ENCODE data around the gene RGS6. TPM values are rescaled to one million over a fixed set of nuclear protein-coding genes. Genes with fewer than 3 reads are reported as not detected.

The RGS6 gene
- total RNA-seq, 2 experiments from 2014 or later = not detected

DNA sequence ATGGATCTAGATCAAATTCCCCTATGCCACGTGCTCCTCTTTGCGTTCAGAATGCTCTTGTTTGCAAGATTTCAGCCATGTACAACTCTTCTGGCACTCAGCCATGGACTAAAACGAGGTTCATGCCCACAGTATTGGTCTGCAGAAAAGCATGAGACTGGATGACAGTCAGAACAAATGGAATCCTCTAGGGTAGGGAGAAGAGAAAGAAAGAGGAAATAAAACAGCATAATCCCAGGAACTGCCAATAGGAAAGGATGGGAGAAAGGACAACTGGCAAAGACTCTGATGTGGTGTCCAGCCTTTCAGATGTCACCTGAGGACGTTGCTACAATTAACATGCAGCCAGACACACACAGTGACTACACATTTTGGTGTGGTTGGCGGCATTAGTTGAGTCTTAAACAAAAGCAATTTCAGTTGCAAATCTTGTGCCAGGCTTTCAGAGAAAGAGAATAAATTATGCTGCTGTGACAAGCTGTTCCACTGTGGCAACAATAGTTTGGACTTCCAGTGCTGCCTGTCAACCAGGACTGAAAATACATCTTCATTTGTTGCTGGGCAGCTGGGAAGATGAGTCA is 338.0 kb downstream of the RGS6 start:
- Histone ChIP-seq H3K79me2 (ENCODE audit: insufficient read depth, low read depth, low read length) (no peaks in the 10 kb centered on the region), H3K36me3 (ENCODE audit: insufficient read depth, low read length) (no peaks in the 10 kb centered on the region), H3K4me3 (ENCODE audit: low read depth, low read length, poor library complexity, severe bottlenecking) (no peak overlapping the region), H3K27ac (ENCODE audit: low read depth, low read length, poor library complexity, severe bottlenecking) (no peak overlapping the region), H3K4me1 (ENCODE audit: insufficient read depth, low read length, poor library complexity, severe bottlenecking) (no peaks in the 10 kb centered on the region), H3K9me2 (ENCODE audit: insufficient read depth, low read length) (no peaks in the 10 kb centered on the region), H2AFZ (ENCODE audit: low read length) (no peak overlapping the region), H3K4me2 (ENCODE audit: low read length) (no peak overlapping the region), H3K9me3 (ENCODE audit: low read length) (no peaks in the 10 kb centered on the region), H4K20me1 (ENCODE audit: insufficient read depth, low read length) (no peaks in the 10 kb centered on the region)
- intact Hi-C loops (cut with micrococcal nuclease; ENCODE audit: unreplicated experiment) = no loop called here
- ChIA-PET CTCF (ENCODE audit: unreplicated experiment) (no interaction called here), POLR2A (interaction anchor here (0.7 kb wide), 1 partner anchor 52 kb away, joined by 3 read pairs; no protein-coding TSS in a partner anchor)
- no peak for DNase-seq (ENCODE audit: low spot score)
- TF ChIP-seq, protein P1, sequence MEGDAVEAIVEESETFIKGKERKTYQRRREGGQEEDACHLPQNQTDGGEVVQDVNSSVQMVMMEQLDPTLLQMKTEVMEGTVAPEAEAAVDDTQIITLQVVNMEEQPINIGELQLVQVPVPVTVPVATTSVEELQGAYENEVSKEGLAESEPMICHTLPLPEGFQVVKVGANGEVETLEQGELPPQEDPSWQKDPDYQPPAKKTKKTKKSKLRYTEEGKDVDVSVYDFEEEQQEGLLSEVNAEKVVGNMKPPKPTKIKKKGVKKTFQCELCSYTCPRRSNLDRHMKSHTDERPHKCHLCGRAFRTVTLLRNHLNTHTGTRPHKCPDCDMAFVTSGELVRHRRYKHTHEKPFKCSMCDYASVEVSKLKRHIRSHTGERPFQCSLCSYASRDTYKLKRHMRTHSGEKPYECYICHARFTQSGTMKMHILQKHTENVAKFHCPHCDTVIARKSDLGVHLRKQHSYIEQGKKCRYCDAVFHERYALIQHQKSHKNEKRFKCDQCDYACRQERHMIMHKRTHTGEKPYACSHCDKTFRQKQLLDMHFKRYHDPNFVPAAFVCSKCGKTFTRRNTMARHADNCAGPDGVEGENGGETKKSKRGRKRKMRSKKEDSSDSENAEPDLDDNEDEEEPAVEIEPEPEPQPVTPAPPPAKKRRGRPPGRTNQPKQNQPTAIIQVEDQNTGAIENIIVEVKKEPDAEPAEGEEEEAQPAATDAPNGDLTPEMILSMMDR (conservative IDR thresholded peaks at IDR 0.05; ENCODE audit: low read length) = no peak
- TF ChIP-seq EZH2phosphoT487 (IDR thresholded peaks at IDR 0.05; ENCODE audit: borderline replicate concordance, low read depth, low read length) = no peak
- no TSS peak for BruUV-seq (replicated peaks)

DNA sequence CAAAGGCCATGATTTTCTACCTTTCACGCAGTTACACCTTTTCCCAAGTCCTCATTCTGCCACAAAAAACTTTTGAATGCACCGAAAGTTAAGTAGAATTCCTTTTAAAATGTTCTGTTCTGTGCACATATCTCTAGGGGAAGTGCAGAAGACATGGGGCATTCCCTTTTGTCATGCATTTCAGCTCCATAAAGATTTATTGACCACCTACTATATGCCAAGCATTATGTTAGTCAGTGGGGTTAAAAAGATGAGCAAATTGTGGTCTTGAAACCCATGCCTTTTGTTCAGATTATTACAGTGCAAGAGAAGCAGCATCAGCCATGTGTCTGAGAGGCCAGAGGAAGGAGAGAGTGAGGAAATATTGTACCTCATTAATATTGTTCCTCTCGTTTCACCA is 338.5 kb downstream of the RGS6 start:
- no peaks in the 10 kb centered on the region for H3K79me2 ChIP-seq (ENCODE audit: insufficient read depth, low read depth, low read length)
- no peaks in the 10 kb centered on the region for H3K9me3 ChIP-seq (ENCODE audit: low read length)
- H3K4me2 ChIP-seq (ENCODE audit: low read length) = no peak overlapping the region
- intact Hi-C loops (cut with micrococcal nuclease; ENCODE audit: unreplicated experiment) = no loop called here
- BruUV-seq (replicated peaks) = no TSS peak
- no peaks in the 10 kb centered on the region for H4K20me1 ChIP-seq (ENCODE audit: insufficient read depth, low read length)
- H3K36me3 ChIP-seq (ENCODE audit: insufficient read depth, low read length) = no peaks in the 10 kb centered on the region
- ChIA-PET CTCF (ENCODE audit: unreplicated experiment) (no interaction called here), POLR2A (no interaction called here)
- H2AFZ ChIP-seq (ENCODE audit: low read length) = no peak overlapping the region
- H3K27ac ChIP-seq (ENCODE audit: low read depth, low read length, poor library complexity, severe bottlenecking) = no peak overlapping the region
- no peak overlapping the region for H3K4me3 ChIP-seq (ENCODE audit: low read depth, low read length, poor library complexity, severe bottlenecking)
- DNase-seq (ENCODE audit: low spot score) = no peak
- TF ChIP-seq, protein P1 (conservative IDR thresholded peaks at IDR 0.05; ENCODE audit: low read length) = no peak
- no peak for TF ChIP-seq EZH2phosphoT487 (IDR thresholded peaks at IDR 0.05; ENCODE audit: borderline replicate concordance, low read depth, low read length)
- no peaks in the 10 kb centered on the region for H3K9me2 ChIP-seq (ENCODE audit: insufficient read depth, low read length)
- no peaks in the 10 kb centered on the region for H3K4me1 ChIP-seq (ENCODE audit: insufficient read depth, low read length, poor library complexity, severe bottlenecking)

DNA sequence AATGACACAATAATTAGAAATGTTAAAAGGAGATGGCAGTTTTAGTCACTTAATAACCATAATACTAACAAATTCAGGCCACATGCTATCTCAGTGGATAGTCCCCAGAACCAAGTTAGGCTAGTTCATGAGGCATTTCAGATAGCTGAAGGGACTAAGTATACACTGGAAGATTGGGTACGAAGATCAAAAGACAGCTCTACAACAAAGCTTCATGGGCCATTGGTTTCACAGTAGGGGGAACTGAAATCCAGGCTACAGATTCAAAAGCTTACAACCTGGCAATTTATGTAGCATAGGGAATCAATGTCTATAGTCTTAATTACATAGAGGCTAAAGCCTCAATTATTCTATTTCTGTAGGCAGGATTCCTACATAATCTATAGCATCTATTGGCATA is 343.0 kb downstream of the RGS6 start:
- POLR2A ChIA-PET = no interaction called here
- TF ChIP-seq, protein P1 (conservative IDR thresholded peaks at IDR 0.05; ENCODE audit: low read length) = no peak
- TF ChIP-seq EZH2phosphoT487 (IDR thresholded peaks at IDR 0.05; ENCODE audit: borderline replicate concordance, low read depth, low read length) = no peak
- H3K9me3 ChIP-seq (ENCODE audit: low read length) = no peaks in the 10 kb centered on the region
- no peak overlapping the region for H2AFZ ChIP-seq (ENCODE audit: low read length)
- H3K27ac ChIP-seq (ENCODE audit: low read depth, low read length, poor library complexity, severe bottlenecking) = no peak overlapping the region
- H4K20me1 ChIP-seq (ENCODE audit: insufficient read depth, low read length) = no peaks in the 10 kb centered on the region
- no peak for DNase-seq (ENCODE audit: low spot score)
- H3K9me2 ChIP-seq (ENCODE audit: insufficient read depth, low read length) = no peaks in the 10 kb centered on the region
- H3K4me2 ChIP-seq (ENCODE audit: low read length) = no peak overlapping the region
- intact Hi-C loops (cut with micrococcal nuclease; ENCODE audit: unreplicated experiment) = no loop called here
- H3K4me3 ChIP-seq (ENCODE audit: low read depth, low read length, poor library complexity, severe bottlenecking) = no peak overlapping the region
- H3K79me2 ChIP-seq (ENCODE audit: insufficient read depth, low read depth, low read length) = no peaks in the 10 kb centered on the region
- CTCF ChIA-PET (ENCODE audit: unreplicated experiment) = no interaction called here
- BruUV-seq (replicated peaks) = no TSS peak
- no peaks in the 10 kb centered on the region for H3K36me3 ChIP-seq (ENCODE audit: insufficient read depth, low read length)
- no peaks in the 10 kb centered on the region for H3K4me1 ChIP-seq (ENCODE audit: insufficient read depth, low read length, poor library complexity, severe bottlenecking)

Data from OCI-LY7 (cell line).